GM12892 (cell line): ENCODE data around the gene SELENOM.

Experiments
- POLR2AphosphoS5 ChIP-seq: IDR thresholded peaks from 2 replicates; pipeline ENCODE4 v1.6.1; 2011; ENCODE audit warnings: low read depth, low read length, control low read depth
- TAF1 ChIP-seq: IDR thresholded peaks from 2 replicates; pipeline ENCODE4 v1.6.1; 2011; ENCODE audit warnings: low read depth, mild to moderate bottlenecking, control low read depth, low read length, borderline replicate concordance

DNA sequence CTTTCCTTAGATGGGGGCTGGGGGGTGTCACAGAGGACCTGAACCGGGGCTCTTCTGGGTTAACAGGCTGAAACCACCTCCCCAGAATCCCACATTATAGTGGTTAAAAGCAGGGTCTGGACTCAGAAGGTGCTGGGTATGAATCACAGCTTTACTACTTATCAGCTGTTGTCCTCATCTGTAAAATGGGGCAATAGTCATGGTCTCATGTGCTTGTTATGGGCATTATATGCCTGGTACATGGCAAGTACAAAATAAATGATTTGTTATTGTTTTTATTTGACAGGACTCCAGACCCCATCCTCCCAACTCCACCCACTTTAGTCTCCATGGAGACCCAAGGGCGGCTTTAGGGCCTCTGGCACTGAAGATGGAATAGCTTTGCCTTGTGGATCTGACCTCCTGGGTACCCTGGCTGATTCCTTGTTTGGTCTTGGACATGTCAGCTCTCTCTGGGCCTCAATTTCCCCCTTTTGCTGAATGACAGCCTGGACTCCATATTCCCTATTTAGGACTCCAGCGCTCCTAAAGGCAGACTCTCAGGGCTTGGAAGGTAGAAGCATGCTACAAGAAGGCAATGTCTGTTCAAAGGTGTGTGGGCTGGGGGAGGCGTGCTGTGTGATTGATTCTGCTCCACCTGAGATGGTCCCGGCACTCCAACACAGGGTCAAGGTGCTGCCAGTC lies 27.1 kb downstream of the SELENOM start:
- TF ChIP-seq POLR2AphosphoS5, result no peak
- no peak for TF ChIP-seq TAF1
